Measurements from ENCODE around the gene PAQR6.

- TF ChIP-seq CTCF (IDR thresholded peaks at IDR 0.05; ENCODE audit: insufficient read depth, low read length), result no peak
- TF ChIP-seq SPI1 (IDR thresholded peaks at IDR 0.05; ENCODE audit: borderline replicate concordance, low read depth), result no peak
These were observed 49.0 kb downstream of the PAQR6 start for GRCh38 chr1:156198831-156199349.
